ENCODE data around the gene CALB2. TPM values are rescaled to one million over a fixed set of nuclear protein-coding genes. Genes with fewer than 3 reads are reported as not detected.
"Not testable (repeated sequence)": the region's sequence is repeated elsewhere in the genome, so short reads cannot be mapped to it uniquely, and the experiment has no call there.

Gene CALB2
- total RNA-seq, 1 experiment from 2014 or later: 5.5 TPM

DNA sequence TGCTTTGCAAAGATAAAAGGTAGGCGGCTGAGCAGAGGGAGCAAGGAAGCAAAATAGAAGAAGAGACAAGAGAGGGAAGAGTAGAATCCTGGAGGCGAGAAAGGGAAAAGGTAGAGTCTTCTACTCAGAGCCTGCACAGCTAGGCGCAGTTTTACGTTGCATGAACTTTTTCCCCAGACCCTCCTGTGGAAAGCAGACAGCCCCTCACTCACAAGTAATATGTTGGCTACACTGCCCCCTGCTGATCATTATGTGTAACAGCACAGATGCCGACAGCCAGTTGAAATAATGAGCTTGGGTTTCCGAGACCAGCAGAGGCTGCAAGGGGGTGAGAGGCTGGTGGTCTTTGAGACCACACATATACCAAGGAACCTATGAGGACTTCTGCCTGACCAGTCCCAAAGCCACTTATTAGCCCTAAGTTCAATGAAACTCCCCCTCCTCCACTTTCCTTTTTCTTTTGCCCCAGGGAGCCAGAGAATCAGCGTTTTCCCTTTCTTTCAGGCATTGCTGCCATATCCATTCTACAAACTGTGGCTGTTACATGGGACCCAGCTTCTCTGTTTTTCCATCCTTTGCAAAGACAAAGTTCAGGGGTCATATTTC is 46.9 kb upstream of the CALB2 start:
- TF ChIP-seq RAD21 (IDR thresholded peaks at IDR 0.05; ENCODE audit: low read depth) (peak; percentile 81), CEBPB (IDR thresholded peaks at IDR 0.05; ENCODE audit: low read depth) (no peak)
- TF ChIP-seq, protein P1, sequence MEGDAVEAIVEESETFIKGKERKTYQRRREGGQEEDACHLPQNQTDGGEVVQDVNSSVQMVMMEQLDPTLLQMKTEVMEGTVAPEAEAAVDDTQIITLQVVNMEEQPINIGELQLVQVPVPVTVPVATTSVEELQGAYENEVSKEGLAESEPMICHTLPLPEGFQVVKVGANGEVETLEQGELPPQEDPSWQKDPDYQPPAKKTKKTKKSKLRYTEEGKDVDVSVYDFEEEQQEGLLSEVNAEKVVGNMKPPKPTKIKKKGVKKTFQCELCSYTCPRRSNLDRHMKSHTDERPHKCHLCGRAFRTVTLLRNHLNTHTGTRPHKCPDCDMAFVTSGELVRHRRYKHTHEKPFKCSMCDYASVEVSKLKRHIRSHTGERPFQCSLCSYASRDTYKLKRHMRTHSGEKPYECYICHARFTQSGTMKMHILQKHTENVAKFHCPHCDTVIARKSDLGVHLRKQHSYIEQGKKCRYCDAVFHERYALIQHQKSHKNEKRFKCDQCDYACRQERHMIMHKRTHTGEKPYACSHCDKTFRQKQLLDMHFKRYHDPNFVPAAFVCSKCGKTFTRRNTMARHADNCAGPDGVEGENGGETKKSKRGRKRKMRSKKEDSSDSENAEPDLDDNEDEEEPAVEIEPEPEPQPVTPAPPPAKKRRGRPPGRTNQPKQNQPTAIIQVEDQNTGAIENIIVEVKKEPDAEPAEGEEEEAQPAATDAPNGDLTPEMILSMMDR (IDR thresholded peaks at IDR 0.05 in 2 of 3, conservative IDR thresholded peaks at IDR 0.05 in 1 of 3; ENCODE audit: borderline replicate concordance in 1 of 3, insufficient read depth in 1 of 3, low read depth in 2 of 3, low read length in 2 of 3): peak; percentile 62 to 92 (median 81); a peak in 5 of 6 replicates
- Histone ChIP-seq H2AFZ (ENCODE audit: low read depth, low read length, poor library complexity, severe bottlenecking) (no peak overlapping the region), H3K27ac (ENCODE audit: low read depth, low read length) (no peak overlapping the region), H3K9me3 (ENCODE audit: control insufficient read depth in 1 of 2, insufficient read depth in 1 of 2, low read depth in 1 of 2, low read length in 2 of 2) (no peaks in the 10 kb centered on the region), H3K79me2 (ENCODE audit: insufficient read depth, low read length) (no peaks in the 10 kb centered on the region), H3K4me3 (replicated peaks in 1 of 2; ENCODE audit: low read depth in 1 of 2, low read length in 2 of 2) (no peak overlapping the region), H4K20me1 (ENCODE audit: insufficient read depth) (no peaks in the 10 kb centered on the region), H3K36me3 (ENCODE audit: control insufficient read depth in 1 of 2, insufficient read depth in 2 of 2, low read length in 2 of 2) (no peaks in the 10 kb centered on the region), H3K9ac (ENCODE audit: low read length) (no peak overlapping the region), H3K9me2 (ENCODE audit: insufficient read depth) (no peaks in the 10 kb centered on the region), H3K27me3 (ENCODE audit: insufficient read depth, low read length) (peaks cover 31% of the 10 kb centered on the region), H3K4me1 (ENCODE audit: control insufficient read depth in 1 of 2, insufficient read depth in 2 of 2, low read length in 2 of 2) (no peaks in the 10 kb centered on the region), H3K4me2 (ENCODE audit: low read length) (no peak overlapping the region)
- intact Hi-C loops (cut with micrococcal nuclease): loop anchor here (5.0 kb wide), 1 partner anchor 94 kb away; no protein-coding TSS in a partner anchor
- POLR2A ChIA-PET: no interaction called here
- BruUV-seq (replicated peaks): no TSS peak
- ATAC-seq: peak; percentile 59; the same call in 1 of the 2 replicates
- RAD21 ChIA-PET (ENCODE audit: low non-redundant PET in 1 of 2, low total read pairs in 2 of 2, uncharacterized antibody in 2 of 2, unreplicated experiment in 2 of 2): interaction anchor here in 1 of 2 experiments (1.0 kb wide), 2 partner anchors 62 to 97 kb away, joined by 3 to 6 read pairs; no protein-coding TSS in a partner anchor
- DNase-seq (ENCODE audit: low read depth, low spot score): no peak
- CTCF ChIA-PET: interaction anchor here (0.5 to 3.0 kb wide), 33 partner anchors 8 to 540 kb away, joined by 3 to 17 read pairs (median 4); partner anchors contain the start of gene CMTR2

DNA sequence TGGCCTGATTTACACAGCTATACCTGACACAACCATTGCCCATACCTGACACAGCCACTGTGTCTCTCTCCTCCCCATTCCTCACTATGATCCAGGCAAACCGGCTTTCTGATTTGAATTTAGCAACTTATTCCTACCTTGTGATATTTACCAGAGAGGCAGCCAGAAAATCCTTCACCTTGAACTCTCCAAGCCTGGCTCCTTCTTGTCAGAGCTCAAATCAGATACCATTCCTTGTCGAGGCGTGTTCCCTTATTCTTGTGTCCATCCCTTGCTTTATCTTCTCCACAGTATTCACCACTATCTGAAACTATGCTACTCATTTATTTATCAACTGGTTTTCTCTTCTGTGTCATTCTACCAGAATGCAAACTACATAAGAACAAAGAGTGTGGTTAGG is 44.9 kb upstream of the CALB2 start:
- DNase-seq (ENCODE audit: low read depth, low spot score); H3K9me2 ChIP-seq (ENCODE audit: insufficient read depth); H3K36me3 ChIP-seq (ENCODE audit: control insufficient read depth in 1 of 2, insufficient read depth in 2 of 2, low read length in 2 of 2); H2AFZ ChIP-seq (ENCODE audit: low read depth, low read length, poor library complexity, severe bottlenecking); H3K9me3 ChIP-seq (ENCODE audit: control insufficient read depth in 1 of 2, insufficient read depth in 1 of 2, low read depth in 1 of 2, low read length in 2 of 2); ATAC-seq; BruUV-seq (replicated peaks); RAD21 ChIA-PET (ENCODE audit: low non-redundant PET in 1 of 2, low total read pairs in 2 of 2, uncharacterized antibody in 2 of 2, unreplicated experiment in 2 of 2); CTCF ChIA-PET; H3K9ac ChIP-seq (ENCODE audit: low read length); H3K4me2 ChIP-seq (ENCODE audit: low read length); H3K27ac ChIP-seq (ENCODE audit: low read depth, low read length); H4K20me1 ChIP-seq (ENCODE audit: insufficient read depth); H3K4me1 ChIP-seq (ENCODE audit: control insufficient read depth in 1 of 2, insufficient read depth in 2 of 2, low read length in 2 of 2); H3K79me2 ChIP-seq (ENCODE audit: insufficient read depth, low read length); POLR2A ChIA-PET; H3K4me3 ChIP-seq (replicated peaks in 1 of 2; ENCODE audit: low read depth in 1 of 2, low read length in 2 of 2): not testable (repeated sequence)
- peaks cover 33% of the 10 kb centered on the region for H3K27me3 ChIP-seq (ENCODE audit: insufficient read depth, low read length)
- intact Hi-C loops (cut with micrococcal nuclease): loop anchor here (5.0 kb wide), 1 partner anchor 96 kb away; no protein-coding TSS in a partner anchor
